Bronchial epithelial cell (primary cell): ENCODE data around the gene IL19. TPM values are rescaled to one million over a fixed set of nuclear protein-coding genes. Genes with fewer than 3 reads are reported as not detected.
"Not testable (repeated sequence)": the region's sequence is repeated elsewhere in the genome, so short reads cannot be mapped to it uniquely, and the experiment has no call there.

Source experiments
- DNase-seq: peaks from one replicate; pipeline ENCODE4 v3.0.0-alpha.2; 2010; ENCODE audit warnings: low read depth
- FAIRE-seq: peaks from 2 replicates; lab custom pipeline; 2011; peaks lifted over from hg19 to GRCh38; lab: Jason Lieb, UNC
- H3K27me3 ChIP-seq: 2 replicates; pipeline ENCODE4 v1.5.1; 2011; ENCODE audit warnings: low read length; ENCODE audit not compliant: control insufficient read depth, insufficient read depth
- H3K36me3 ChIP-seq: 2 replicates; pipeline ENCODE4 v1.5.1; 2011; ENCODE audit warnings: low read length; ENCODE audit not compliant: control insufficient read depth, insufficient read depth
- H3K4me3 ChIP-seq: 2 replicates; pipeline ENCODE4 v1.5.1; 2011; ENCODE audit warnings: mild to moderate bottlenecking, low read depth, low read length, control low read depth
- CTCF ChIP-seq: IDR thresholded peaks from 2 replicates; pipeline ENCODE4 v1.5.1; 2011; ENCODE audit warnings: mild to moderate bottlenecking, moderate library complexity, low read length, control low read depth, inconsistent platforms; ENCODE audit not compliant: insufficient read depth, severe bottlenecking
- total RNA-seq: library from RNA; depleted of rRNA; stranded (reverse); fragments of >200 nt; gene quantifications from 2 replicates; pipeline ENCODE4 v1.2.1, GENCODE V29; 2014

IL19 gene
- total RNA-seq, 1 donor from 2014 or later: not detected

- FAIRE-seq (no peak), DNase-seq (no peak)
- Histone ChIP-seq H3K27me3 (peaks cover 15% of the 10 kb centered on the region), H3K36me3 (no peaks in the 10 kb centered on the region), H3K4me3 (no peak overlapping the region)
- TF ChIP-seq CTCF: no peak
Measured at GRCh38 chr1:206774093-206774492, 3.5 kb downstream of the IL19 start.

- H3K27me3 ChIP-seq: peaks cover 13% of the 10 kb centered on the region
- FAIRE-seq (no peak), DNase-seq (peak; percentile 39)
- no peak for TF ChIP-seq CTCF
- H3K36me3 ChIP-seq: no peaks in the 10 kb centered on the region
- H3K4me3 ChIP-seq: no peak overlapping the region
Measured at GRCh38 chr1:206776229-206776628, 5.7 kb downstream of the IL19 start.

GRCh38 chr1:206778031-206778430, 7.5 kb downstream of the IL19 start:
- TF ChIP-seq CTCF: no peak
- Histone ChIP-seq H3K36me3 (no peaks in the 10 kb centered on the region), H3K27me3 (peaks cover 11% of the 10 kb centered on the region), H3K4me3 (no peak overlapping the region)
- FAIRE-seq (no peak), DNase-seq (no peak)

DNA sequence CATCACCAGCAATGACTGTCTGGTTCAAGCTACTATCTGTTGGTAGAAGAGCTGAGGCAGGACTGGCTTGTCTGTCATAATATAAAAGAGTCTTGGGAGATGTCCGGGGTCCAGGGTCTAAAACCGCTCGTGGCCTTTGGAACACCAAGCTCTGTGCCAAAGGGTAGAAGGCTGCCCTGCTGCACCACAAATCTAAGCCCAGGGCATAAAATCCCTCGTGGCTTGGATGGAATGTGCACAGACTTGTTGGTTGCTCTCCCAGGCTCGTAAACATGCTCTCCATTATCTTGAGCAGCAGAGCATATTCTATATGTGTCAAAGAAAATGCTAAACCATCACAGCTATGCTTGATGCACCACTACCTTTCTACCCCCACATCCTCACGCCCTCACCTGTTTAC, 8.3 kb downstream of the IL19 start:
- H3K36me3 ChIP-seq, H3K4me3 ChIP-seq, FAIRE-seq, H3K27me3 ChIP-seq: not testable (repeated sequence)
- DNase-seq: peak; percentile 31

DNA sequence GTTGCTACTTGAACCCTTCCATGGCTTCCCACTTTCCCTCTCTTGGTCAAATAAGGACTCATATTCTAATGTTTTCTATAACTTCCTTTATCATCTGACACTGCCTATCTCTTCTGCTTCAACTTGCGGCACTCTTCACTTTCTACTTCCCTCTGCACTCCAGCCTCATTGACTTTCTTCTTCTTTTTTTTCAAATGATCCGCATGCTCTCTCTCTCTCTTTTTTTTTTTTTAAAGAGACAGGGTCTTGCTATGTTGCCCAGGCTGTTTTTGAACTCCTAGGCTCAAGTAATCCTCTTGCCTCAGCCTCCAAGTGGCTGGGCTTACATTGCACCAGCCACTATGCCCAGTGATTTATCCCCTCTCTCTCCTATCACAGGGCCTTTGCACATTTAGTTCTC, 9.1 kb downstream of the IL19 start:
- H3K27me3 ChIP-seq: peaks cover 5% of the 10 kb centered on the region
- no peak for TF ChIP-seq CTCF
- no peak overlapping the region for H3K4me3 ChIP-seq
- FAIRE-seq: no peak
- DNase-seq: no peak
- H3K36me3 ChIP-seq: no peaks in the 10 kb centered on the region

DNA sequence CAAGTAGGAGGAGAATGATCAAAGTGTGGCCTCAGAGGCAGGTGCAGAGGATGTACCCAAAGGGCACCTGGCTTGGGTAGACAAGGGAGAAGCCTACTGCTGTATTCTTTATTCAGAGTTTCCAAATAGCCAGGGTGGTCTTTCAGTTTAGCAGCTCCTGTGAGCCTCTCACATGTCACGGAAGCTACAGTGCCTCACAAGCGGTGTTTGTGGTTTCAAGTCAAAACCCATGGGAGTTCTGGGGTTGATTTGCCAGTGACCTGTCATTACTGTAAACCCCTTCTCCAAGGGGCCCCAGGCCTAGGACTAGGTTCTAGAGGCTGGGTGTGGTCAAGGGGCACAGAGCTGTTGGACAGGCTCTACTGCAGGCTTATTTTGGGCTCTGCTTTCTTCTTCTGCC, 11.9 kb downstream of the IL19 start:
- TF ChIP-seq CTCF: no peak
- H3K36me3 ChIP-seq: no peaks in the 10 kb centered on the region
- peaks cover 4% of the 10 kb centered on the region for H3K27me3 ChIP-seq
- no peak for DNase-seq
- H3K4me3 ChIP-seq: no peak overlapping the region
- FAIRE-seq: no peak
